ENCODE data around the gene PDCD2. TPM values are rescaled to one million over a fixed set of nuclear protein-coding genes. Genes with fewer than 3 reads are reported as not detected.
"Not testable (repeated sequence)": the region's sequence is repeated elsewhere in the genome, so short reads cannot be mapped to it uniquely, and the experiment has no call there.

Gene PDCD2
- 123 and 141 TPM in 2 replicates for total RNA-seq (2014; rRNA removed; shearing (Covaris generic))

GRCh38 chr6:170584181-170584953 lies at the start of gene PDCD2:
Gene PDCD2, minus strand, starts transcription at chr6:170584637. Its CDS starts 56 bp downstream, at chr6:170584581.
- Histone ChIP-seq H3K4me1 (replicated peaks) (no peaks in the 10 kb centered on the region), H3K27ac (peak within 1 kb of the TSS; percentile 51), H3K27me3 (replicated peaks) (no peaks in the 10 kb centered on the region), H3K36me3 (peaks cover 51% of the 10 kb centered on the region), H3K4me3 (peak within 1 kb of the TSS; percentile 99), H3K9me3 (replicated peaks) (no peaks in the 10 kb centered on the region)
- DNase-seq (ENCODE audit: low read depth in 1 of 2, low spot score in 2 of 2) = peak; percentile 73 to 93

- not testable (repeated sequence) for H3K4me3 ChIP-seq; H3K36me3 ChIP-seq; H3K27me3 ChIP-seq (replicated peaks); H3K27ac ChIP-seq; H3K9me3 ChIP-seq (replicated peaks); H3K4me1 ChIP-seq (replicated peaks); DNase-seq (ENCODE audit: low read depth in 1 of 2, low spot score in 2 of 2)
Measured at GRCh38 chr6:170616020-170616554, 31.6 kb upstream of the PDCD2 start.

GRCh38 chr6:170612256-170612804 lies 27.9 kb upstream of the PDCD2 start:
- not testable (repeated sequence) for H3K4me3 ChIP-seq; H3K4me1 ChIP-seq (replicated peaks); H3K36me3 ChIP-seq; H3K27me3 ChIP-seq (replicated peaks); H3K9me3 ChIP-seq (replicated peaks); DNase-seq (ENCODE audit: low read depth in 1 of 2, low spot score in 2 of 2); H3K27ac ChIP-seq

GRCh38 chr6:170609225-170609624 lies 24.8 kb upstream of the PDCD2 start:
- H3K4me1 ChIP-seq (replicated peaks); H3K4me3 ChIP-seq; H3K27me3 ChIP-seq (replicated peaks); H3K36me3 ChIP-seq; H3K9me3 ChIP-seq (replicated peaks); DNase-seq (ENCODE audit: low read depth in 1 of 2, low spot score in 2 of 2); H3K27ac ChIP-seq: not testable (repeated sequence)

GRCh38 chr6:170605574-170606259 lies 21.3 kb upstream of the PDCD2 start:
- no peaks in the 10 kb centered on the region for H3K9me3 ChIP-seq (replicated peaks)
- no peak for DNase-seq (ENCODE audit: low read depth in 1 of 2, low spot score in 2 of 2)
- no peaks in the 10 kb centered on the region for H3K4me1 ChIP-seq (replicated peaks)
- H3K27ac ChIP-seq = no peak overlapping the region
- peaks cover 7% of the 10 kb centered on the region; the same call in 1 of the 2 replicates for H3K27me3 ChIP-seq (replicated peaks)
- no peak overlapping the region for H3K4me3 ChIP-seq
- H3K36me3 ChIP-seq = no peaks in the 10 kb centered on the region

- Histone ChIP-seq H3K36me3 (no peaks in the 10 kb centered on the region), H3K9me3 (replicated peaks) (no peaks in the 10 kb centered on the region), H3K4me3 (no peak overlapping the region), H3K27me3 (replicated peaks) (0 out of 2 replicates have a peak, but pooled peaks cover 4% of the 10 kb centered on the region), H3K27ac (no peak overlapping the region), H3K4me1 (replicated peaks) (no peaks in the 10 kb centered on the region)
- DNase-seq (ENCODE audit: low read depth in 1 of 2, low spot score in 2 of 2) = no peak
Measured at GRCh38 chr6:170597278-170597677, 12.8 kb upstream of the PDCD2 start.

GRCh38 chr6:170596426-170596825 lies 12.0 kb upstream of the PDCD2 start:
- Histone ChIP-seq H3K27me3 (replicated peaks) (no peaks in the 10 kb centered on the region), H3K36me3 (no peaks in the 10 kb centered on the region), H3K4me3 (no peak overlapping the region), H3K4me1 (replicated peaks) (no peaks in the 10 kb centered on the region), H3K27ac (no peak overlapping the region), H3K9me3 (replicated peaks) (no peaks in the 10 kb centered on the region)
- no peak for DNase-seq (ENCODE audit: low read depth in 1 of 2, low spot score in 2 of 2)

GRCh38 chr6:170590725-170591124 lies 6.3 kb upstream of the PDCD2 start:
- no peaks in the 10 kb centered on the region for H3K9me3 ChIP-seq (replicated peaks)
- no peaks in the 10 kb centered on the region for H3K36me3 ChIP-seq
- H3K27ac ChIP-seq = no peak overlapping the region
- H3K4me1 ChIP-seq (replicated peaks) = no peaks in the 10 kb centered on the region
- no peak for DNase-seq (ENCODE audit: low read depth in 1 of 2, low spot score in 2 of 2)
- H3K27me3 ChIP-seq (replicated peaks) = no peaks in the 10 kb centered on the region
- H3K4me3 ChIP-seq = no peak overlapping the region

GRCh38 chr6:170584954-170585498 lies 589 bp upstream of the PDCD2 start:
- Histone ChIP-seq H3K4me3 (peak overlapping the region; percentile 99), H3K27me3 (replicated peaks) (no peaks in the 10 kb centered on the region), H3K9me3 (replicated peaks) (no peaks in the 10 kb centered on the region), H3K27ac (peak overlapping the region; percentile 16; the same call in 1 of the 2 replicates), H3K4me1 (replicated peaks) (no peaks in the 10 kb centered on the region), H3K36me3 (peaks cover 44% of the 10 kb centered on the region)
- no peak for DNase-seq (ENCODE audit: low read depth in 1 of 2, low spot score in 2 of 2)

- Histone ChIP-seq H3K4me3 (peak overlapping the region; percentile 99), H3K4me1 (replicated peaks) (no peaks in the 10 kb centered on the region), H3K27ac (peak overlapping the region; percentile 51), H3K27me3 (replicated peaks) (no peaks in the 10 kb centered on the region), H3K9me3 (replicated peaks) (no peaks in the 10 kb centered on the region), H3K36me3 (peaks cover 57% of the 10 kb centered on the region)
- no peak for DNase-seq (ENCODE audit: low read depth in 1 of 2, low spot score in 2 of 2)
Measured at GRCh38 chr6:170583756-170584180, 669 bp downstream of the PDCD2 start.

- no peaks in the 10 kb centered on the region for H3K9me3 ChIP-seq (replicated peaks)
- no peak overlapping the region for H3K27ac ChIP-seq
- peaks cover 89% of the 10 kb centered on the region for H3K36me3 ChIP-seq
- no peak overlapping the region for H3K4me3 ChIP-seq
- no peak for DNase-seq (ENCODE audit: low read depth in 1 of 2, low spot score in 2 of 2)
- H3K4me1 ChIP-seq (replicated peaks) = no peaks in the 10 kb centered on the region
- no peaks in the 10 kb centered on the region for H3K27me3 ChIP-seq (replicated peaks)
Measured at GRCh38 chr6:170578909-170579308, 5.5 kb downstream of the PDCD2 start.

- no peaks in the 10 kb centered on the region for H3K4me1 ChIP-seq (replicated peaks)
- H3K27ac ChIP-seq = no peak overlapping the region
- H3K9me3 ChIP-seq (replicated peaks) = no peaks in the 10 kb centered on the region
- no peaks in the 10 kb centered on the region for H3K27me3 ChIP-seq (replicated peaks)
- no peak overlapping the region for H3K4me3 ChIP-seq
- DNase-seq (ENCODE audit: low read depth in 1 of 2, low spot score in 2 of 2) = no peak
- H3K36me3 ChIP-seq = peaks cover 88% of the 10 kb centered on the region
Measured at GRCh38 chr6:170575250-170575649, 9.2 kb downstream of the PDCD2 start.

GRCh38 chr6:170572704-170573466 lies 11.6 kb downstream of the PDCD2 start:
- H3K4me3 ChIP-seq = no peak overlapping the region
- peaks cover 84% of the 10 kb centered on the region for H3K36me3 ChIP-seq
- H3K9me3 ChIP-seq (replicated peaks) = no peaks in the 10 kb centered on the region
- no peak overlapping the region for H3K27ac ChIP-seq
- no peaks in the 10 kb centered on the region for H3K27me3 ChIP-seq (replicated peaks)
- no peak for DNase-seq (ENCODE audit: low read depth in 1 of 2, low spot score in 2 of 2)
- H3K4me1 ChIP-seq (replicated peaks) = no peaks in the 10 kb centered on the region

Measured in SJSA1 (cell line).